ENCODE results near the gene CLIC4. TPM values are rescaled to one million over a fixed set of nuclear protein-coding genes. Genes with fewer than 3 reads are reported as not detected.

The CLIC4 gene
- total RNA-seq, 4 donors from 2014 or later: 53.0 to 151 (median 95.3) TPM

DNA sequence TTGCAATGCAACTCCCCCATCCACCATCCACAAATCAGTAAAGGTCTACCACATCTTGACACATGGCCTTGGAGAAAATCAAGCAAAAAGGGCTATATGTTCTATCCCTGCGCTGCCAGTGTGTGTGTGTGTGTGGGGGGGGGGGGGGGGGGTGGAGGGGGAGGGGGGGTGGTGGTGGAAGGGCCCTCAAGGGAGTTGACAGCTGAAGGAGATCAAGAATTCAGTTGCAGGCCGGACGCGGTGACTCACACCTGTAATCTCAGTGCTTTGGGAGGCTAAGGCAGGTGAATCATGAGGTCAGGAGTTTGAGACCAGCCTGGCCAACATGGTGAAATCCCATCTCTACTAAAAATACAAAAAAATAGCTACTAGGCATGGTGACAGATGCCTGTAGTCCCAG is 37.6 kb upstream of the CLIC4 start:
- H3K27ac ChIP-seq: no peak overlapping the region
- H3K36me3 ChIP-seq: no peaks in the 10 kb centered on the region
- H3K27me3 ChIP-seq: no peaks in the 10 kb centered on the region
- no peaks in the 10 kb centered on the region for H3K9me3 ChIP-seq
- intact Hi-C loops (cut with DNase I): no loop called here
- no peak overlapping the region for H3K4me3 ChIP-seq (replicated peaks in 1 of 3)
- DNase-seq: no peak
- peaks cover 7 to 11% of the 10 kb centered on the region in 2 donors for H3K4me1 ChIP-seq
- WGBS, 2 donors: 94 to 96% methylated on average over 4 of the region's 4 CpGs
- TF ChIP-seq, protein P1, sequence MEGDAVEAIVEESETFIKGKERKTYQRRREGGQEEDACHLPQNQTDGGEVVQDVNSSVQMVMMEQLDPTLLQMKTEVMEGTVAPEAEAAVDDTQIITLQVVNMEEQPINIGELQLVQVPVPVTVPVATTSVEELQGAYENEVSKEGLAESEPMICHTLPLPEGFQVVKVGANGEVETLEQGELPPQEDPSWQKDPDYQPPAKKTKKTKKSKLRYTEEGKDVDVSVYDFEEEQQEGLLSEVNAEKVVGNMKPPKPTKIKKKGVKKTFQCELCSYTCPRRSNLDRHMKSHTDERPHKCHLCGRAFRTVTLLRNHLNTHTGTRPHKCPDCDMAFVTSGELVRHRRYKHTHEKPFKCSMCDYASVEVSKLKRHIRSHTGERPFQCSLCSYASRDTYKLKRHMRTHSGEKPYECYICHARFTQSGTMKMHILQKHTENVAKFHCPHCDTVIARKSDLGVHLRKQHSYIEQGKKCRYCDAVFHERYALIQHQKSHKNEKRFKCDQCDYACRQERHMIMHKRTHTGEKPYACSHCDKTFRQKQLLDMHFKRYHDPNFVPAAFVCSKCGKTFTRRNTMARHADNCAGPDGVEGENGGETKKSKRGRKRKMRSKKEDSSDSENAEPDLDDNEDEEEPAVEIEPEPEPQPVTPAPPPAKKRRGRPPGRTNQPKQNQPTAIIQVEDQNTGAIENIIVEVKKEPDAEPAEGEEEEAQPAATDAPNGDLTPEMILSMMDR (IDR thresholded peaks at IDR 0.05): no peak

DNA sequence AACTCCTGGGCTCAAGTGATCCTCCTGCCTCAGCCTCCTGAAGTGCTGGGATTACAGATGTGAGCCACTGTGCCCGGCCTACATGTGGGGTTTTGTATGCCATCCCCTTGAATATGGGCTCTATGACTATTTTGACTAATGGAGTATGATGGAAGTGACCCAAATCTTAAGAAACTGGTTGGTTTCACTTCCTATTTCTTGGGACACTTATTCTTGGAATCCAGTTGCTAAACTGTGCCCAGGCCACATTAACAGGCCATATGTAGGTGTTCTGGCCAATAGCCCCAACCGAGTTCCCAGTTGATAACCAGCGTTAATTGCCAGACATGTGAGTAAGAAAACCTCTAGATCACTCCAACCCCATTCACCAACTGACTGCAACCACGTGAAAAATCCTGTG is 36.3 kb upstream of the CLIC4 start:
- Histone ChIP-seq H3K4me1 (peaks cover 7 to 11% of the 10 kb centered on the region in 2 donors), H3K27me3 (no peaks in the 10 kb centered on the region), H3K4me3 (replicated peaks in 1 of 3) (no peak overlapping the region), H3K27ac (no peak overlapping the region), H3K36me3 (no peaks in the 10 kb centered on the region), H3K9me3 (no peaks in the 10 kb centered on the region)
- WGBS, 2 donors: 82 to 95% methylated on average over 4 of the region's 4 CpGs
- no peak for TF ChIP-seq POLR2A (IDR thresholded peaks at IDR 0.05)
- TF ChIP-seq, protein P1 (IDR thresholded peaks at IDR 0.05): no peak
- no peak for DNase-seq
- intact Hi-C loops (cut with DNase I): no loop called here

DNA sequence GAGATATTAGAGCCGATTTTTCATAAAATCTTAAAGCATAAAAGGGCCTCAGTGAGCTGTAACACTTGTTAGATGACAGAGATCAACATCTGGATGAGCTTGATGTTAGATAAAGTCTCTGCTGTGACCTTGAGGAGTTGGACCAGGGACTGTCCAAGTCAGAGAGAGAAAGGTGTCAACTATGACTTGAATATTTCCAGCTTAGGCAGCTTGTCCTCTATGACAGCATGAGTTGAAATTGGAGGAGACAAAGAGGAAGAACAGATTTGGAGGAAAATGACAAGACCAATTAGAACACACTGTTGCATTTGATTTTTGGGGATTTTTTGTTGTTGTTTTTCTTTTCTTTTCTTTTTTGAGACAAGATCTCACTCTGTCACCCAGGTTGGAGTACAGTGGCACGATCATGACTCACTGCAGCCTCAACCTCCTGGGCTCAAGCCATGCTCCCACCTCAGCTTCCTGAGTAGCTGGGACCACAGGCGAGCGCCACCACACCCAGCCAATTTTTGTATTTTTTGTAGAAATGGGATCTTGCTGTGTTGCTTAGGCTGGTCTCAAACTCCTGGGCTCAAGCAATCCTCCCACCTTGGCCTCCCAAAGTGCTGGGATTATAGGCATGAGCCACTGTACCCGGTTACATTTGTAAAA is 35.3 kb upstream of the CLIC4 start:
- Histone ChIP-seq H3K4me3 (replicated peaks in 1 of 3) (no peak overlapping the region), H3K4me1 (peaks cover 7 to 8% of the 10 kb centered on the region in 2 donors), H3K9me3 (no peaks in the 10 kb centered on the region), H3K27me3 (no peaks in the 10 kb centered on the region), H3K27ac (no peak overlapping the region), H3K36me3 (no peaks in the 10 kb centered on the region)
- no peak for DNase-seq
- intact Hi-C loops (cut with DNase I): no loop called here
- 87 to 91% methylated on average over 5 of the region's 5 CpGs for WGBS, 2 donors
- TF ChIP-seq POLR2A (IDR thresholded peaks at IDR 0.05): no peak
- TF ChIP-seq, protein P1 (IDR thresholded peaks at IDR 0.05): no peak

DNA sequence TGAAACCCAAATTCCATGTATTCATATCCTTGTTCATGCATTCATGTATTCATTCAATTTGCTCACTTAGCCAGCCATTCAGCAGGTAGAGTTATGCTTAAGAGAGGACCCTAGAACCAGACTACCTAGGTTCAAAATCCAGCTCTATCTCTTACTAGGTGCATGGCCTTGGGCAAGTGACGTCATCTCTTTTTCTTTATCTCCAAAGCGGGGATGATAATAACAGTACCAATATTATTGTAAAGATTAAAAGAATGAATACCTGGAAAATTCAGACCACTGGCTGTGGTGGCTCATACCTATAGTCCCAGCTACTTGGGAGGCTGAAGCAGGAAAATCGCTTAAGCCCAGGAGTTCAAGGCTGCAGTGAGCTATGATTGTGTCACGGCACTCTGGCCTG is 33.9 kb upstream of the CLIC4 start:
- Histone ChIP-seq H3K27me3 (no peaks in the 10 kb centered on the region), H3K4me1 (no peaks in the 10 kb centered on the region), H3K4me3 (replicated peaks in 1 of 3) (no peak overlapping the region), H3K36me3 (no peaks in the 10 kb centered on the region), H3K9me3 (no peaks in the 10 kb centered on the region), H3K27ac (no peak overlapping the region)
- intact Hi-C loops (cut with DNase I): no loop called here
- DNase-seq: no peak
- WGBS, 2 donors: 93 to 96% methylated on average over 4 of the region's 4 CpGs
- TF ChIP-seq POLR2A (IDR thresholded peaks at IDR 0.05): no peak
- TF ChIP-seq, protein P1 (IDR thresholded peaks at IDR 0.05): no peak

DNA sequence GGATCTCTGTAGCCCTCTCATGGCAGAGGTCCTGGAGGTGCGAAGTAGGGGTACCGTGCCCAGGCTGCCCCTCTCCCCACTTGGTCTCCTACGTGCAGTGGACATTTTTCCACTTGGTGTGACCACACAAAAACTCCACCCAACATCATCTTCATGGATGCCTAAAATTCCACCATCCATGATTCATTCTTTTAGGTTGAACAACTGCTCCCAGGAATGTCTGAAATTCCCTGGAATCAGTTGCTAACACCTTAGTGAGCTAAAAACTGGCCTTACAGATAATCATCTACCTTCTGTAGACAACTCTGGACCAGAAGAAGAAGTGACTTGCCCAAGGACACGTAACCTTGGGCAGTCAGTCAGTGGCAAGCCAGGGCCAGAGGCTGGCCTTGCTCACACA is 32.1 kb upstream of the CLIC4 start:
- Histone ChIP-seq H3K4me3 (replicated peaks in 1 of 3) (no peak overlapping the region), H3K27ac (no peak overlapping the region), H3K36me3 (no peaks in the 10 kb centered on the region), H3K4me1 (peaks cover 0 to 1% of the 10 kb centered on the region in 2 donors), H3K27me3 (no peaks in the 10 kb centered on the region), H3K9me3 (no peaks in the 10 kb centered on the region)
- TF ChIP-seq, protein P1 (IDR thresholded peaks at IDR 0.05): no peak
- TF ChIP-seq POLR2A (IDR thresholded peaks at IDR 0.05): no peak
- WGBS, 2 donors: 94 to 100% methylated on average over 4 of the region's 4 CpGs
- DNase-seq: no peak
- intact Hi-C loops (cut with DNase I): no loop called here
